Stimulated activated memory B cell treated with anti-CD40 and anti-IgM and Interleukin-4, amounts not matched to agents 10 μg/mL and 1 μg/mL and 100 μg/mL, for 72 hours (primary cell): ENCODE data around the gene RPL41.

Source experiments
- ATAC-seq: fragments of 150-1000 bp; cut with Tn5 transposase; 2 replicates; pipeline ENCODE4 v1.10.0; 2021
- H3K27ac Mint-ChIP-seq: one replicate; pipeline ENCODE4 v1.8.0; 2022; ENCODE audit warnings: mild to moderate bottlenecking, mixed read lengths
- H3K27me3 Mint-ChIP-seq: one replicate; pipeline ENCODE4 v1.8.0; 2022; ENCODE audit warnings: mixed read lengths
- H3K36me3 Mint-ChIP-seq: one replicate; pipeline ENCODE4 v1.8.0; 2022; ENCODE audit warnings: mixed read lengths
- H3K4me1 Mint-ChIP-seq: one replicate; pipeline ENCODE4 v1.8.0; 2022; ENCODE audit warnings: mixed read lengths
- H3K4me3 Mint-ChIP-seq: one replicate; pipeline ENCODE4 v1.8.0; 2022; ENCODE audit warnings: mild to moderate bottlenecking, moderate library complexity, mixed read lengths
- H3K9me3 Mint-ChIP-seq: one replicate; pipeline ENCODE4 v1.8.0; 2022; ENCODE audit warnings: mixed read lengths

RPL41 gene

DNA sequence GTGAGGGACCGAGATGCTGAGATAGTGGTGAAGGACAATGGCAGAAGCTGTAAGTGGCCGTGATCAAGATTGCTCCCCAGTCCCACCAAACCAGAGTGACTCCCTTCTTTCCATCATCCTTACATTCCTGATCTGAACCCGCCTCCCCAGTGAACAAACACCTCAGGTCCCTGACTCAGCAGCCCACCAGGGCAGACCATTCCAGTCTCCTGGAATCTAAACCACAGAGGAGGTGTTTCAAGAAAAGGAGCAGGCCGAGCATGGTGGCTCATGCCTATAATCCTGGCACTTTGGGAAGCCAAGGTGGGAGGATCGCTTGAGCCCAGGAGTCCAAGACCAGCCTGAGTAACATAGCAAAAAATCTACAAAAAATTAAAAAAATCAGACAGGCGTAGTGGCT is 29.8 kb upstream of the RPL41 start:
- ATAC-seq: no peak
- no peak overlapping the region for H3K27ac Mint-ChIP-seq
- H3K9me3 Mint-ChIP-seq: no peaks in the 10 kb centered on the region
- no peaks in the 10 kb centered on the region for H3K36me3 Mint-ChIP-seq
- H3K4me3 Mint-ChIP-seq: no peak overlapping the region
- no peaks in the 10 kb centered on the region for H3K4me1 Mint-ChIP-seq
- H3K27me3 Mint-ChIP-seq: peaks cover 15% of the 10 kb centered on the region

- H3K27ac Mint-ChIP-seq: no peak overlapping the region
- H3K4me1 Mint-ChIP-seq: no peaks in the 10 kb centered on the region
- peaks cover 9% of the 10 kb centered on the region for H3K27me3 Mint-ChIP-seq
- ATAC-seq: no peak
- H3K9me3 Mint-ChIP-seq: no peaks in the 10 kb centered on the region
- H3K4me3 Mint-ChIP-seq: no peak overlapping the region
- H3K36me3 Mint-ChIP-seq: no peaks in the 10 kb centered on the region
Measured at GRCh38 chr12:56087220-56087619, 29.2 kb upstream of the RPL41 start.

DNA sequence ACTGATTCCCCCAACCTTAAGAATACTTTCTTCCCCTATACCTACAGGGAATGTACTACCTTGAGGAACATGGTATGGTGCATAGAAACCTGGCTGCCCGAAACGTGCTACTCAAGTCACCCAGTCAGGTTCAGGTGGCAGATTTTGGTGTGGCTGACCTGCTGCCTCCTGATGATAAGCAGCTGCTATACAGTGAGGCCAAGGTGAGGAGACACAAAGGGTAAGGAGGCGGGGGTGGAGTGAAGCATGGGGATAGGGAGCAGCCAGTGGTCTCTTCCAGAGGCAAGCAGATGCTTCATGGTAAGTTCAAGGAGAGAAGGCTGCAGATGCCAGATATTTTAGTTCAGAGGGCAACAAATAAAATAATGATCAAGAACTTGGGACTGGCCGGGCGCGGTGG is 18.7 kb upstream of the RPL41 start:
- ATAC-seq: no peak
- H3K4me3 Mint-ChIP-seq: no peak overlapping the region
- no peaks in the 10 kb centered on the region for H3K4me1 Mint-ChIP-seq
- no peaks in the 10 kb centered on the region for H3K9me3 Mint-ChIP-seq
- H3K36me3 Mint-ChIP-seq: no peaks in the 10 kb centered on the region
- peaks cover 21% of the 10 kb centered on the region for H3K27me3 Mint-ChIP-seq
- no peak overlapping the region for H3K27ac Mint-ChIP-seq

GRCh38 chr12:56098592-56098991 is 17.8 kb upstream of the RPL41 start:
- H3K4me1 Mint-ChIP-seq: peaks cover under 1% of the 10 kb centered on the region
- ATAC-seq: no peak
- H3K9me3 Mint-ChIP-seq: no peaks in the 10 kb centered on the region
- H3K27me3 Mint-ChIP-seq: peaks cover 12% of the 10 kb centered on the region
- H3K27ac Mint-ChIP-seq: no peak overlapping the region
- no peaks in the 10 kb centered on the region for H3K36me3 Mint-ChIP-seq
- no peak overlapping the region for H3K4me3 Mint-ChIP-seq

GRCh38 chr12:56099787-56100186 is 16.6 kb upstream of the RPL41 start:
- Mint-ChIP-seq H3K36me3 (no peaks in the 10 kb centered on the region), H3K9me3 (no peaks in the 10 kb centered on the region), H3K27me3 (peaks cover under 1% of the 10 kb centered on the region), H3K4me1 (peaks cover 10% of the 10 kb centered on the region), H3K27ac (no peak overlapping the region), H3K4me3 (no peak overlapping the region)
- no peak for ATAC-seq

GRCh38 chr12:56101045-56101444 is 15.4 kb upstream of the RPL41 start:
- no peak overlapping the region for H3K4me3 Mint-ChIP-seq
- H3K9me3 Mint-ChIP-seq: no peaks in the 10 kb centered on the region
- ATAC-seq: no peak
- peaks cover 20% of the 10 kb centered on the region for H3K4me1 Mint-ChIP-seq
- no peaks in the 10 kb centered on the region for H3K27me3 Mint-ChIP-seq
- H3K36me3 Mint-ChIP-seq: peaks cover 5% of the 10 kb centered on the region
- H3K27ac Mint-ChIP-seq: no peak overlapping the region

DNA sequence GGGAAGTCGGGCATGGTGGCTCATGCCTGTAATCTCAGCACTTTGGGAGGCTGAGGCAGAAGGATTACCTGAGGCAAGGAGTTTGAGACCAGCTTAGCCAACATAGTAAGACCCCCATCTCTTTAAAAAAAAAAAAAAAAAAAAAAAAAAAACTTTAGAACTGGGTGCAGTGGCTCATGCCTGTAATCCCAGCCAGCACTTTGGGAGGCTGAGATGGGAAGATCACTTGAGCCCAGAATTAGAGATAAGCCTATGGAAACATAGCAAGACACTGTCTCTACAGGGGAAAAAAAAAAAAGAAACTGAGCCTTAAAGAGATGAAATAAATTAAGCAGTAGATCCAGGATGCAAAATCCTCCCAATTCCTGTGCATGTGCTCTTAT is 13.8 kb upstream of the RPL41 start:
- Mint-ChIP-seq H3K4me1 (peaks cover 31% of the 10 kb centered on the region), H3K27ac (no peak overlapping the region), H3K9me3 (no peaks in the 10 kb centered on the region), H3K27me3 (no peaks in the 10 kb centered on the region), H3K4me3 (no peak overlapping the region), H3K36me3 (peaks cover 17% of the 10 kb centered on the region)
- ATAC-seq: no peak

DNA sequence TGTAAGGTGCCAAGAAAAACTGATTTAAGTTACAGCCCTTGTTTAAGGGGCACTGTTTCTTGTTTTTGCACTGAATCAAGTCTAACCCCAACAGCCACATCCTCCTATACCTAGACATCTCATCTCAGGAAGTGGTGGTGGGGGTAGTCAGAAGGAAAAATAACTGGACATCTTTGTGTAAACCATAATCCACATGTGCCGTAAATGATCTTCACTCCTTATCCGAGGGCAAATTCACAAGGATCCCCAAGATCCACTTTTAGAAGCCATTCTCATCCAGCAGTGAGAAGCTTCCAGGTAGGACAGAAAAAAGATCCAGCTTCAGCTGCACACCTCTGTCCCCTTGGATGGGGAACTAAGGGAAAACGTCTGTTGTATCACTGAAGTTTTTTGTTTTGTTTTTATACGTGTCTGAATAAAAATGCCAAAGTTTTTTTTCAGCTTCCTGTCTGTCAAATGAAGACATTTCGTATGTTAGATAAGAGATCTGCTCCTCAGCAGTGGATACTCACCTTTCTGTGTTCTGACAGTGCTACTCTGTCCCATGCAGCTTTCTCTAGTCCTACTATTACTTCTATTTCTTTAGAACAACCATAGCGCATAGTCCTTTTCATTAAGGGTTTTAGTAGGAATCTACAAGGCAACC is 13.2 kb upstream of the RPL41 start:
- Mint-ChIP-seq H3K27me3 (no peaks in the 10 kb centered on the region), H3K36me3 (peaks cover 17% of the 10 kb centered on the region), H3K4me1 (peaks cover 31% of the 10 kb centered on the region), H3K27ac (peak overlapping the region; percentile 94), H3K4me3 (peak overlapping the region; percentile 98), H3K9me3 (no peaks in the 10 kb centered on the region)
- no peak for ATAC-seq

DNA sequence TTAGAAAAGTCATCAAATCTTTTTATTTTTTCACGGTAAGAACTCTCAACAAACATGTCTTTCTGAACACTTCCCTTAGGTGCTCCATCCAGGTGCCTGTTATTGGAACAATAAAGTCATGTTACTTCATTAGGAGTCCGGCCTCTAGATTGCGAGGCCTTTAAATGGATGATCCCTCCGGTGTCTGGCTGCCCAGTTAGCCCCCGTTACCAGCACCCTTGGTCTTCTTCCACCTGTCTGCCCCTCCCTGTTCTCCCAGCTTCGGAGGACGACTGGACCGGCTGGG is 12.7 kb upstream of the RPL41 start:
- ATAC-seq: no peak
- peaks cover 31% of the 10 kb centered on the region for H3K4me1 Mint-ChIP-seq
- no peaks in the 10 kb centered on the region for H3K27me3 Mint-ChIP-seq
- peaks cover 17% of the 10 kb centered on the region for H3K36me3 Mint-ChIP-seq
- H3K4me3 Mint-ChIP-seq: peak overlapping the region; percentile 98
- peak overlapping the region; percentile 94 for H3K27ac Mint-ChIP-seq
- no peaks in the 10 kb centered on the region for H3K9me3 Mint-ChIP-seq

- peak within 1 kb of the TSS; percentile 98 for H3K4me3 Mint-ChIP-seq
- peak; percentile 99 for ATAC-seq
- peaks cover 31% of the 10 kb centered on the region for H3K4me1 Mint-ChIP-seq
- no peaks in the 10 kb centered on the region for H3K9me3 Mint-ChIP-seq
- H3K27ac Mint-ChIP-seq: peak within 1 kb of the TSS; percentile 94
- peaks cover 17% of the 10 kb centered on the region for H3K36me3 Mint-ChIP-seq
- no peaks in the 10 kb centered on the region for H3K27me3 Mint-ChIP-seq
Measured at GRCh38 chr12:56104109-56104814, 12.2 kb upstream of the RPL41 start, which contains the start of gene PA2G4. TSS of gene PA2G4 (plus strand) at chr12:56104559. CDS start at chr12:56104738, 179 bp downstream.

- H3K36me3 Mint-ChIP-seq: peaks cover 20% of the 10 kb centered on the region
- H3K9me3 Mint-ChIP-seq: no peaks in the 10 kb centered on the region
- H3K4me1 Mint-ChIP-seq: peaks cover 31% of the 10 kb centered on the region
- no peaks in the 10 kb centered on the region for H3K27me3 Mint-ChIP-seq
- H3K27ac Mint-ChIP-seq: peak overlapping the region; percentile 94
- peak overlapping the region; percentile 98 for H3K4me3 Mint-ChIP-seq
- ATAC-seq: peak; percentile 32
Measured at GRCh38 chr12:56104815-56105608, 11.4 kb upstream of the RPL41 start.

GRCh38 chr12:56105609-56105902 is 10.9 kb upstream of the RPL41 start:
- no peaks in the 10 kb centered on the region for H3K9me3 Mint-ChIP-seq
- ATAC-seq: no peak
- H3K36me3 Mint-ChIP-seq: peaks cover 26% of the 10 kb centered on the region
- peak overlapping the region; percentile 94 for H3K27ac Mint-ChIP-seq
- H3K4me3 Mint-ChIP-seq: peak overlapping the region; percentile 98
- peaks cover 31% of the 10 kb centered on the region for H3K4me1 Mint-ChIP-seq
- H3K27me3 Mint-ChIP-seq: no peaks in the 10 kb centered on the region

DNA sequence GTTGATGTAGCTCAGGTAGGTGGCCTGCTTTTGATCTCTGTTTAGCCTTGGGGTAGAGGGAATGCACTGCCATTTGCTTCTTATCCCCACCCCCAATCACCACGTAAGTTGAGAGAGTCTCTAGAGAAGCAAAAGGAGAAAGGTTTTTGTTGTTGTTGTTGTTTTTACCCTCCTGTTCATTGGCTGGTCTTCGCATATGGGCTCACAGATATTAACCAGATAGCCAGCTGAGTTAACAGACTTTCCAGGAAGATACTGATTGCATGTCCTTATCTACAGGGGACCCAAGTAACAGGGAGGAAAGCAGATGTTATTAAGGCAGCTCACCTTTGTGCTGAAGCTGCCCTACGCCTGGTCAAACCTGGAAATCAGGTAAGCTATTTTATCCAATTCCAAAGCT is 9.2 kb upstream of the RPL41 start:
- Mint-ChIP-seq H3K9me3 (no peaks in the 10 kb centered on the region), H3K27me3 (no peaks in the 10 kb centered on the region), H3K27ac (no peak overlapping the region), H3K4me3 (no peak overlapping the region), H3K36me3 (peaks cover 42% of the 10 kb centered on the region), H3K4me1 (peaks cover 31% of the 10 kb centered on the region)
- ATAC-seq: no peak

DNA sequence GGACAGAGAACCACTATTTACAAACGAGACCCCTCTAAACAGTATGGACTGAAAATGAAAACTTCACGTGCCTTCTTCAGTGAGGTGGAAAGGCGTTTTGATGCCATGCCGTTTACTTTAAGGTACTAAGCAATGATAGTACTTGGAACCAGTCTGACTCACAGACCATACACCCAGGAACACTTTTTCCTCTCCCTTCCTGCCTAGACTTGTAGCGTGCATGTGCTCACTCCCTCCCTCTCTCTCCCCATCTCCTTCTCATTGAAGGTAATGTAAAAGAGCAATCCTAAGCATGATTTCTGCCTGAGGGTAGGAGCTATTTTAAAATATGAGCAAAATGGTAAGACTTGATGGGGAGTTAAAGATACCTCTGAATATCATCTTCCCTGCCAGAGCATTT is 5.9 kb upstream of the RPL41 start:
- Mint-ChIP-seq H3K27ac (no peak overlapping the region), H3K4me1 (peaks cover 14% of the 10 kb centered on the region), H3K36me3 (peaks cover 57% of the 10 kb centered on the region), H3K27me3 (no peaks in the 10 kb centered on the region), H3K4me3 (no peak overlapping the region), H3K9me3 (no peaks in the 10 kb centered on the region)
- no peak for ATAC-seq

- no peaks in the 10 kb centered on the region for H3K9me3 Mint-ChIP-seq
- H3K36me3 Mint-ChIP-seq: peaks cover 59% of the 10 kb centered on the region
- H3K27ac Mint-ChIP-seq: peak overlapping the region; percentile 59
- no peak overlapping the region for H3K4me3 Mint-ChIP-seq
- H3K27me3 Mint-ChIP-seq: no peaks in the 10 kb centered on the region
- no peak for ATAC-seq
- peaks cover 13% of the 10 kb centered on the region for H3K4me1 Mint-ChIP-seq
Measured at GRCh38 chr12:56114084-56114483, 2.3 kb upstream of the RPL41 start.

GRCh38 chr12:56115329-56115728 is 1.1 kb upstream of the RPL41 start:
- Mint-ChIP-seq H3K27ac (peak overlapping the region; percentile 91), H3K27me3 (no peaks in the 10 kb centered on the region), H3K4me3 (peak overlapping the region; percentile 100), H3K9me3 (no peaks in the 10 kb centered on the region), H3K36me3 (peaks cover 53% of the 10 kb centered on the region), H3K4me1 (peaks cover 23% of the 10 kb centered on the region)
- no peak for ATAC-seq
